DND-41 (cell line): ENCODE data around the gene COQ3.

Source experiments
- ATAC-seq: fragments of 200-7000 bp; cut with Tn5 transposase; 3 replicates; pipeline ENCODE4 v1.9.1; 2021; ENCODE audit warnings: low read depth; ENCODE audit not compliant: insufficient read depth
- DNase-seq: peaks from one replicate; pipeline ENCODE4 v3.0.0-alpha.2; 2020
- H2AFZ ChIP-seq: 2 replicates; pipeline ENCODE4 v1.6.0; 2012; ENCODE audit warnings: low read depth, low read length
- H3K27ac ChIP-seq: 2 replicates; pipeline ENCODE4 v1.5.1; 2012; ENCODE audit warnings: low read length, inconsistent platforms
- H3K27me3 ChIP-seq: fragments of 200-600 bp; sonication (generic); 2 replicates; pipeline ENCODE4 v1.6.0; 2012; ENCODE audit warnings: low read length, mild to moderate bottlenecking, inconsistent platforms; ENCODE audit not compliant: insufficient read depth, poor library complexity
- H3K36me3 ChIP-seq: 2 replicates; pipeline ENCODE4 v1.5.1; 2012; ENCODE audit warnings: low read length, inconsistent platforms; ENCODE audit not compliant: insufficient read depth
- H3K4me1 ChIP-seq: 2 replicates; pipeline ENCODE4 v1.5.1; 2012; ENCODE audit warnings: mild to moderate bottlenecking, low read length; ENCODE audit not compliant: insufficient read depth
- H3K4me2 ChIP-seq: 2 replicates; pipeline ENCODE4 v1.6.0; 2012; ENCODE audit warnings: mild to moderate bottlenecking, moderate library complexity, low read length, inconsistent platforms; ENCODE audit not compliant: insufficient read depth
- H3K4me3 ChIP-seq, 2 experiments: fragments of 200-600 bp in 1 of 2; shearing (Covaris generic) in 1 of 2; 2 replicates each; pipeline ENCODE4 v1.5.1; 2012 to 2016; ENCODE audit warnings: inconsistent platforms in 2 of 2, low read length in 2 of 2, mild to moderate bottlenecking in 2 of 2, low read depth in 1 of 2, moderate library complexity in 1 of 2
- H3K79me2 ChIP-seq: 2 replicates; pipeline ENCODE4 v1.6.0; 2012; ENCODE audit warnings: low read length, inconsistent platforms; ENCODE audit not compliant: insufficient read depth
- H3K9ac ChIP-seq: 2 replicates; pipeline ENCODE4 v1.6.0; 2012; ENCODE audit warnings: low read depth, mild to moderate bottlenecking, inconsistent platforms, low read length, moderate library complexity
- H3K9me3 ChIP-seq: 2 replicates; pipeline ENCODE4 v1.5.1; 2012; ENCODE audit warnings: low read length, moderate library complexity, mild to moderate bottlenecking, inconsistent platforms; ENCODE audit not compliant: insufficient read depth, severe bottlenecking
- H4K20me1 ChIP-seq: 2 replicates; pipeline ENCODE4 v1.6.0; 2012; ENCODE audit warnings: low read length; ENCODE audit not compliant: insufficient read depth
- CTCF ChIP-seq: IDR thresholded peaks from 2 replicates; pipeline ENCODE4 v1.5.1; 2012; ENCODE audit warnings: borderline replicate concordance, low read length, moderate library complexity, mild to moderate bottlenecking; ENCODE audit not compliant: poor library complexity, severe bottlenecking; ENCODE audit errors: extremely low read depth
- EZH2 ChIP-seq: IDR thresholded peaks from 3 replicates; pipeline ENCODE4 v1.6.1; 2012; ENCODE audit warnings: borderline replicate concordance, low read depth, mild to moderate bottlenecking, moderate library complexity, low read length, inconsistent platforms; ENCODE audit not compliant: severe bottlenecking

The COQ3 gene

GRCh38 chr6:99415446-99415845 lies 21.5 kb upstream of the COQ3 start:
- TF ChIP-seq CTCF (no peak), EZH2 (no peak)
- Histone ChIP-seq H4K20me1 (peaks cover 78% of the 10 kb centered on the region), H3K4me1 (no peaks in the 10 kb centered on the region), H3K36me3 (peaks cover 47% of the 10 kb centered on the region), H2AFZ (no peak overlapping the region), H3K27ac (no peak overlapping the region), H3K4me2 (no peak overlapping the region), H3K9me3 (no peaks in the 10 kb centered on the region), H3K79me2 (peaks cover 100% of the 10 kb centered on the region), H3K27me3 (no peaks in the 10 kb centered on the region), H3K9ac (no peak overlapping the region), H3K4me3 (no peak overlapping the region)
- ATAC-seq = no peak
- no peak for DNase-seq

- Histone ChIP-seq H3K27me3 (no peaks in the 10 kb centered on the region), H3K9ac (no peak overlapping the region), H4K20me1 (peaks cover 54% of the 10 kb centered on the region; the same call in 1 of the 2 replicates), H3K4me1 (no peaks in the 10 kb centered on the region), H3K4me3 (no peak overlapping the region), H2AFZ (no peak overlapping the region), H3K9me3 (no peaks in the 10 kb centered on the region), H3K4me2 (no peak overlapping the region), H3K27ac (no peak overlapping the region), H3K36me3 (peaks cover 79% of the 10 kb centered on the region), H3K79me2 (peaks cover 86% of the 10 kb centered on the region)
- TF ChIP-seq EZH2 (no peak), CTCF (no peak)
- ATAC-seq (no peak), DNase-seq (no peak)
Measured at GRCh38 chr6:99412065-99412464, 18.1 kb upstream of the COQ3 start.

- Histone ChIP-seq H3K79me2 (peaks cover 62% of the 10 kb centered on the region), H3K4me3 (no peak overlapping the region), H3K27ac (no peak overlapping the region), H3K27me3 (no peaks in the 10 kb centered on the region), H3K4me1 (no peaks in the 10 kb centered on the region), H3K4me2 (no peak overlapping the region), H3K36me3 (peaks cover 92% of the 10 kb centered on the region), H2AFZ (no peak overlapping the region), H4K20me1 (peaks cover 34% of the 10 kb centered on the region; the same call in 1 of the 2 replicates), H3K9me3 (no peaks in the 10 kb centered on the region), H3K9ac (no peak overlapping the region)
- DNase-seq (no peak), ATAC-seq (no peak)
- TF ChIP-seq CTCF = no peak
- no peak for TF ChIP-seq EZH2
Measured at GRCh38 chr6:99409672-99410071, 15.7 kb upstream of the COQ3 start.

- H3K4me2 ChIP-seq = no peak overlapping the region
- no peaks in the 10 kb centered on the region for H3K4me1 ChIP-seq
- no peak overlapping the region for H3K9ac ChIP-seq
- H2AFZ ChIP-seq = no peak overlapping the region
- H3K27ac ChIP-seq = no peak overlapping the region
- no peak overlapping the region for H3K4me3 ChIP-seq
- no peak for DNase-seq
- no peaks in the 10 kb centered on the region for H3K9me3 ChIP-seq
- peaks cover 36% of the 10 kb centered on the region for H3K79me2 ChIP-seq
- peaks cover 12% of the 10 kb centered on the region; the same call in 1 of the 2 replicates for H4K20me1 ChIP-seq
- no peak for ATAC-seq
- H3K36me3 ChIP-seq = peaks cover 97% of the 10 kb centered on the region
- no peaks in the 10 kb centered on the region for H3K27me3 ChIP-seq
- TF ChIP-seq EZH2 = no peak
- TF ChIP-seq CTCF = no peak
Measured at GRCh38 chr6:99407076-99407475, 13.1 kb upstream of the COQ3 start.
